HepG2 (cell line): Measurements from ENCODE around the gene EEF1AKMT4. TPM values are rescaled to one million over a fixed set of nuclear protein-coding genes. Genes with fewer than 3 reads are reported as not detected.

ENCODE experiments used
- ATAC-seq: fragments of 200-7000 bp; cut with Tn5 transposase; 3 replicates; pipeline ENCODE4 v1.9.1; 2020; ENCODE audit warnings: mild to moderate bottlenecking, moderate library complexity
- BruUV-seq: library from RNA; stranded (reverse); fragments of 400-500 nt; replicated peaks from 2 replicates; lab custom pipeline; 2021; lab: Mats Ljungman, UMichigan
- CTCF ChIA-PET: fragments of 300-600 bp; formaldehyde crosslinking; extraction: SDS; loops from one replicate; lab custom pipeline; 2021; ENCODE audit warnings: low total read pairs, inconsistent platforms, low intra/inter-chr PET ratio; lab: Yijun Ruan, JAX
- POLR2A ChIA-PET: fragments of 350-600 bp; sonication (Branson Sonifier 250); formaldehyde crosslinking; loops from one replicate; lab custom pipeline; 2020; ENCODE audit warnings: antibody characterized with exemption, inconsistent platforms; lab: Yijun Ruan, JAX
- DNase-seq: peaks from one replicate; pipeline ENCODE4 v3.0.0-alpha.2; 2015; ENCODE audit warnings: low spot score
- FAIRE-seq: peaks from 3 replicates; lab custom pipeline; 2011; peaks lifted over from hg19 to GRCh38; lab: Jason Lieb, UNC
- H2AFZ ChIP-seq: one replicate; pipeline ENCODE4 v1.6.1; 2011; ENCODE audit warnings: low read length, inconsistent platforms
- H3K27ac ChIP-seq: fragments of 300-600 bp; 3 replicates; pipeline ENCODE4 v1.8.0; 2011; ENCODE audit warnings: mixed run types, mild to moderate bottlenecking, mixed read lengths, low read length, inconsistent platforms; ENCODE audit not compliant: insufficient read depth; ENCODE audit errors: extremely low read length
- H3K27me3 ChIP-seq, 2 experiments: fragments of 200-600 bp in 1 of 2; 2 replicates in 1 of 2; 3 replicates in 1 of 2; pipeline versions ENCODE4 v1.6.0 to v1.8.0; 2011; ENCODE audit warnings: low read length in 2 of 2, mild to moderate bottlenecking in 2 of 2, moderate library complexity in 2 of 2, inconsistent platforms in 1 of 2; ENCODE audit not compliant: insufficient read depth in 2 of 2, control insufficient read depth in 1 of 2
- H3K36me3 ChIP-seq, 2 experiments: fragments of 200-600 bp in 1 of 2; replicated peaks in 1 of 2; 2 replicates in 1 of 2; 3 replicates in 1 of 2; pipeline versions ENCODE4 v1.5.1 to v1.8.0; 2011; ENCODE audit warnings: low read length in 2 of 2, inconsistent platforms in 1 of 2; ENCODE audit not compliant: insufficient read depth in 2 of 2, control insufficient read depth in 1 of 2
- H3K4me1 ChIP-seq: 2 replicates; pipeline ENCODE4 v1.5.1; 2012; ENCODE audit warnings: low read length, inconsistent platforms; ENCODE audit not compliant: insufficient read depth
- H3K4me2 ChIP-seq: 2 replicates; pipeline ENCODE4 v1.6.0; 2011; ENCODE audit warnings: low read depth, low read length, inconsistent platforms
- H3K4me3 ChIP-seq, 3 experiments: fragments of 200-600 bp in 1 of 3; sonication (generic), shearing (Covaris generic) in 1 of 3; replicated peaks in 1 of 3; 2 replicates each; pipeline ENCODE4 v1.5.1; 2011 to 2016; ENCODE audit warnings: low read length in 3 of 3, inconsistent platforms in 2 of 3, low read depth in 2 of 3, mild to moderate bottlenecking in 2 of 3, control low read depth in 1 of 3, mixed read lengths in 1 of 3; ENCODE audit not compliant: insufficient read depth in 1 of 3
- H3K79me2 ChIP-seq: one replicate; pipeline ENCODE4 v1.6.1; 2011; ENCODE audit warnings: low read length, inconsistent platforms; ENCODE audit not compliant: insufficient read depth
- H3K9ac ChIP-seq: 2 replicates; pipeline ENCODE4 v1.6.0; 2011; ENCODE audit warnings: mild to moderate bottlenecking, low read depth, low read length, inconsistent platforms; ENCODE audit not compliant: insufficient read depth
- H3K9me3 ChIP-seq: 2 replicates; pipeline ENCODE4 v1.5.1; 2012; ENCODE audit warnings: mild to moderate bottlenecking, low read length
- H4K20me1 ChIP-seq: 2 replicates; pipeline ENCODE4 v1.6.0; 2011; ENCODE audit warnings: inconsistent platforms, mild to moderate bottlenecking, low read length, moderate library complexity; ENCODE audit not compliant: insufficient read depth
- AGO1 ChIP-seq: fragments of 200-400 bp; formaldehyde crosslinking; IDR thresholded peaks from 2 replicates; pipeline ENCODE4 v1.6.1; 2017; ENCODE audit warnings: mild to moderate bottlenecking, low read depth, low read length, moderate library complexity; ENCODE audit not compliant: poor library complexity, severe bottlenecking
- AGO2 ChIP-seq: fragments of 200-400 bp; formaldehyde crosslinking; optimal IDR thresholded peaks from 2 replicates; pipeline ENCODE3; 2017; ENCODE audit warnings: mild to moderate bottlenecking, low read depth, low read length, moderate library complexity
- EEA1 ChIP-seq: sonication (generic); formaldehyde crosslinking; IDR thresholded peaks from 2 replicates; pipeline ENCODE4 v1.5.1; 2020; ENCODE audit warnings: mild to moderate bottlenecking, missing genetic modification reagents, borderline replicate concordance
- EHMT2 ChIP-seq: fragments of 200-600 bp; sonication (generic); IDR thresholded peaks from 2 replicates; pipeline ENCODE4 v1.7.0; 2017; ENCODE audit warnings: antibody characterized with exemption, low read depth, low read length, borderline replicate concordance
- GFI1 ChIP-seq: sonication (generic); formaldehyde crosslinking; IDR thresholded peaks from 2 replicates; pipeline ENCODE4 v1.5.0; 2020; ENCODE audit warnings: missing genetic modification reagents, mild to moderate bottlenecking, borderline replicate concordance
- HDAC2 ChIP-seq: sonication (generic); formaldehyde crosslinking; IDR thresholded peaks from 2 replicates; pipeline ENCODE4 v1.4.0; 2020; ENCODE audit warnings: missing genetic modification reagents
- HNRNPH1 ChIP-seq: fragments of 200-400 bp; formaldehyde crosslinking; optimal IDR thresholded peaks from 2 replicates; pipeline ENCODE3; 2017; ENCODE audit warnings: mild to moderate bottlenecking, low read depth, low read length
- HNRNPLL ChIP-seq: fragments of 200-400 bp; formaldehyde crosslinking; IDR thresholded peaks from 2 replicates; pipeline ENCODE4 v1.6.1; 2017; ENCODE audit warnings: mild to moderate bottlenecking, low read depth, low read length; ENCODE audit not compliant: poor library complexity, severe bottlenecking
- HOXA3 ChIP-seq: sonication (generic); formaldehyde crosslinking; IDR thresholded peaks from 2 replicates; pipeline ENCODE4 v1.5.0; 2020; ENCODE audit warnings: missing genetic modification reagents
- HOXD1 ChIP-seq: sonication (generic); formaldehyde crosslinking; IDR thresholded peaks from 2 replicates; pipeline ENCODE4 v1.5.0; 2020; ENCODE audit warnings: missing genetic modification reagents
- KDM2A ChIP-seq: sonication (generic); formaldehyde crosslinking; IDR thresholded peaks from 2 replicates; pipeline ENCODE4 v1.4.0; 2020; ENCODE audit warnings: low read depth, missing genetic modification reagents, borderline replicate concordance
- MIER2 ChIP-seq: IDR thresholded peaks from 2 replicates; pipeline ENCODE4 v1.6.1; 2016; ENCODE audit warnings: missing biosample characterization, missing genetic modification reagents
- MXD4 ChIP-seq: IDR thresholded peaks from 2 replicates; pipeline ENCODE4 v1.6.1; 2016; ENCODE audit warnings: mild to moderate bottlenecking, missing biosample characterization, missing genetic modification reagents
- MXI1 ChIP-seq: IDR thresholded peaks from 3 replicates; pipeline ENCODE4 v1.6.1; 2012; ENCODE audit warnings: low read depth, low read length, inconsistent platforms, borderline replicate concordance
- RCOR2 ChIP-seq: IDR thresholded peaks from 2 replicates; pipeline ENCODE4 v1.6.1; 2016; ENCODE audit warnings: missing biosample characterization, missing genetic modification reagents
- REPIN1 ChIP-seq: sonication (generic); formaldehyde crosslinking; IDR thresholded peaks from 2 replicates; pipeline ENCODE4 v1.8.0; 2022; ENCODE audit warnings: missing genetic modification reagents, low read depth, mild to moderate bottlenecking, borderline replicate concordance
- SAP130 ChIP-seq: IDR thresholded peaks from 2 replicates; pipeline ENCODE4 v1.6.1; 2016; ENCODE audit warnings: low read depth
- TBX3 ChIP-seq: fragments of 450-650 bp; IDR thresholded peaks from 2 replicates; pipeline ENCODE4 v1.6.1; 2017; ENCODE audit warnings: antibody characterized with exemption, mild to moderate bottlenecking, inconsistent platforms, borderline replicate concordance
- YY1 ChIP-seq: IDR thresholded peaks from 2 replicates; pipeline ENCODE4 v1.6.1; 2011; ENCODE audit warnings: low read length, low read depth, moderate library complexity, mild to moderate bottlenecking; ENCODE audit not compliant: insufficient read depth, insufficient replicate concordance
- ZBTB37 ChIP-seq: sonication (generic); formaldehyde crosslinking; IDR thresholded peaks from 2 replicates; pipeline ENCODE4 v1.4.0; 2020; ENCODE audit warnings: mild to moderate bottlenecking, missing genetic modification reagents
- ZBTB8A ChIP-seq: sonication (generic); formaldehyde crosslinking; IDR thresholded peaks from 2 replicates; pipeline ENCODE4 v1.4.0; 2020; ENCODE audit warnings: mild to moderate bottlenecking, low read depth, missing genetic modification reagents, borderline replicate concordance
- ZFYVE20 ChIP-seq: sonication (generic); formaldehyde crosslinking; IDR thresholded peaks from 2 replicates; pipeline ENCODE4 v1.8.0; 2023; ENCODE audit warnings: low read depth, mild to moderate bottlenecking, moderate library complexity, missing genetic modification reagents, borderline replicate concordance
- ZNF430 ChIP-seq: sonication (generic); formaldehyde crosslinking; IDR thresholded peaks from 2 replicates; pipeline ENCODE4 v1.9.0; 2021; ENCODE audit warnings: mild to moderate bottlenecking, missing genetic modification reagents
- ZNF629 ChIP-seq: sonication (generic); formaldehyde crosslinking; conservative IDR thresholded peaks from 2 replicates; pipeline ENCODE4 v1.5.0; 2020; ENCODE audit warnings: missing genetic modification reagents
- WGBS: methylation state at CpG from one replicate; pipeline ENCODE4 v1.1.6; 2017; ENCODE audit warnings: low lambda C conversion rate; 5-methylcytosine and 5-hydroxymethylcytosine counted together
- in situ Hi-C: cut with HindIII; loops from 2 replicates; pipeline ENCODE4 v1.10.0; 2017; ENCODE audit warnings: low pct_unique_long_range_greater_than_20kb; ENCODE audit not compliant: extremely low pct_ligation_motif_present
- intact Hi-C: fragments of 100-400 bp; cut with micrococcal nuclease; formaldehyde crosslinking; loops from one replicate; pipeline ENCODE4 v1.10.0; 2022; ENCODE audit not compliant: unreplicated experiment
- polyA plus RNA-seq, 8 experiments: library from polyadenylated mRNA; depleted of rRNA in 3 of 8; stranded (reverse) in 7 of 8; unstranded in 1 of 8; fragments of >200 nt; fragmentation: Illumina TruSeq in 4 of 8; extraction: Trizol in 4 of 8; gene quantifications; 2 replicates each; pipeline versions ENCODE4 v1.2.1 to v1.2.3, GENCODE V29; 2011 to 2016; ENCODE audit warnings: low read depth in 4 of 8, missing spikeins in 1 of 8, mixed read lengths in 1 of 8; ENCODE audit not compliant: insufficient read depth in 1 of 8
- total RNA-seq, 5 experiments: library from RNA; depleted of rRNA; stranded (reverse); fragments of >200 nt; fragmentation: Illumina TruSeq; extraction: Trizol; gene quantifications; 2 replicates each; pipeline ENCODE4 v1.2.3, GENCODE V29; 2016; ENCODE audit warnings: low read depth in 1 of 5

EEF1AKMT4 gene
- total and polyA plus RNA-seq, 2 of the 13 experiments (the other 11 are each of a cell fraction or from before 2014, with no cell fraction given), result 13.1 to 15.8 TPM

- DNase-seq, result no peak
- H3K27me3 ChIP-seq, result peaks cover 3 to 27% of the 10 kb centered on the region in 2 experiments
- H4K20me1 ChIP-seq, result peaks cover 12% of the 10 kb centered on the region; the same call in 1 of the 2 replicates
- peaks cover 24% of the 10 kb centered on the region for H3K4me1 ChIP-seq
- no TSS peak for BruUV-seq
- H3K4me3 ChIP-seq, result peak overlapping the region; percentile 61 to 73 (median 62)
- intact Hi-C loops, result no loop called here
- H3K4me2 ChIP-seq, result peak overlapping the region; percentile 84
- H3K27ac ChIP-seq, result no peak overlapping the region
- POLR2A ChIA-PET, result interaction anchor here (1.6 kb wide), 1 partner anchor 10 kb away, joined by 8 read pairs; no protein-coding TSS in a partner anchor
- peaks cover 1% of the 10 kb centered on the region for H3K79me2 ChIP-seq
- 5% methylated on average over 12 of the region's 91 CpGs for WGBS
- CTCF ChIA-PET, result no interaction called here
- 0 out of 5 replicates have a peak, but pooled peaks cover 0 to 1% of the 10 kb centered on the region in 2 experiments for H3K36me3 ChIP-seq
- in situ Hi-C loops, result no loop called here
- H2AFZ ChIP-seq, result no peak overlapping the region
- no peak overlapping the region for H3K9ac ChIP-seq
- ATAC-seq, result peak; percentile 35
- no peak for FAIRE-seq
- no peaks in the 10 kb centered on the region for H3K9me3 ChIP-seq
- TF ChIP-seq EEA1 (no peak), ZBTB8A (CRISPR knock-in tag) (no peak), TBX3 (no peak), HNRNPH1 (no peak), HNRNPLL (no peak), ZBTB37 (CRISPR knock-in tag) (no peak), EHMT2 (peak; percentile 52; the same call in 1 of the 2 replicates), ZFYVE20 (CRISPR knock-in tag) (no peak), ZNF430 (CRISPR knock-in tag) (no peak), AGO1 (peak; percentile 88), YY1 (peak; percentile 20), REPIN1 (CRISPR knock-in tag) (no peak), HOXA3 (CRISPR knock-in tag) (no peak), ZNF629 (CRISPR knock-in tag) (no peak), KDM2A (CRISPR knock-in tag) (peak; percentile 74; the same call in 1 of the 2 replicates), RCOR2 (CRISPR knock-in tag) (no peak), MIER2 (CRISPR knock-in tag) (peak; percentile 69), HOXD1 (CRISPR knock-in tag) (0 out of 2 replicates have a peak, but pooled peaks have one; percentile 25), GFI1 (no peak), MXI1 (peak; percentile 41; the same call in 1 of the 3 replicates), SAP130 (0 out of 2 replicates have a peak, but pooled peaks have one; percentile 38), AGO2 (peak; percentile 42), MXD4 (no peak), HDAC2 (no peak)
Observed at GRCh38 chr3:184259878-184260723, 10.6 kb downstream of the EEF1AKMT4 start.
